ENCODE measurements around the gene S100A5. TPM values are rescaled to one million over a fixed set of nuclear protein-coding genes. Genes with fewer than 3 reads are reported as not detected.
A peak's percentile ranks its signal among the peaks of the same experiment; 100 is the strongest.
"Not testable (repeated sequence)": the region's sequence is repeated elsewhere in the genome, so short reads cannot be mapped to it uniquely, and the experiment has no call there.

The S100A5 gene, protein sequence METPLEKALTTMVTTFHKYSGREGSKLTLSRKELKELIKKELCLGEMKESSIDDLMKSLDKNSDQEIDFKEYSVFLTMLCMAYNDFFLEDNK
- total RNA-seq, result not detected

DNA sequence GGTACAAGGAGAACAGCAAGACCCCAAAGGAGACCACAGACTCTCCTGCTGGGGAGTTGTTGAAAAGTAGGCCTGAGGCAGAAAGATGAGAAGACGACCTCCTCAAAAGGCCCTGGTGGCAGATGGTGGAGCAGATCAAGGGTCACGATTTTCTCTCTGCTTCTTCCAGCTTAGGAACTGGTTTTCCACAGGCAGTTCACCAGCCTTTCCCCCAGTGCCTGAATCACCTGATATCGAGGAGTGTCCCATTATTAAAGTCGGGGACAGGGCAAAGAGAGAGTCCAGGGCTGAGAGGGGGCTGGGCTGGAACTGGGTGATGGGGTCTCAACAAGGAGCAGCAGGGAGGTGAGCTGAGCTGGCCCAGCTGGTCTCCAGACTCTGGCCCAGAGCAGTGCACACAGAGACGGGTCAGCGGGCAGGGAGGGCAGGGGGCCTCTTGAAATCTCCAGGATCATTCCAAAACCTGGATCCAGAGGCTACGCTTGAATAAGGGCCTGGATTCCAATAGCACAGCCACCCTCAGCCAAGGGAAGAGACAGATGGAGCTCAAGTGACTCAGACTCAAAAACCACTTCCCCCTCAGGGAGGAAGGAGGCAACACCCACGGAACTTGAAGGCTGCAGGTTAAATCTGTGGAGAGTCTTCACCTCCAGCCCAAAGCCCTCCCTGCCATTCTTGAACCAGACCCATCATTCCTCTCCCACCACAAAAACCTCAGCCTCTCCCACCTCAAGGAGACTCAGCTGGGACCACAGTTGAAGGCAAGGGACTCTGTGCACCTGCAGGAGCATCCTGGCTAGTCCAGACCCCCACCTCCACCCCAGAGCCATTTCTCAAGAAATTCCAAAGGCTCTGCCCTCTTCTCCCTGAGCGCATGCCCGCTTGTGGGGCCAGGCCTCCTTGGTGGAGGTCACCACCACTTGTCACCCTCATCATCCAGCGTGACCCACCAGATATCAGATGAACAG is at the start of gene S100A5:
Gene S100A5 (minus strand): TSS at position 541 of the 968 bp plus-strand sequence. CDS start 743 bp downstream, outside the sequence.
- peaks cover 40% of the 10 kb centered on the region for H3K4me1 ChIP-seq
- no peaks in the 10 kb centered on the region for H3K27me3 ChIP-seq
- intact Hi-C loops (cut with DNase I), result no loop called here
- no peaks in the 10 kb centered on the region for H3K9me3 ChIP-seq
- TF ChIP-seq, protein P1, sequence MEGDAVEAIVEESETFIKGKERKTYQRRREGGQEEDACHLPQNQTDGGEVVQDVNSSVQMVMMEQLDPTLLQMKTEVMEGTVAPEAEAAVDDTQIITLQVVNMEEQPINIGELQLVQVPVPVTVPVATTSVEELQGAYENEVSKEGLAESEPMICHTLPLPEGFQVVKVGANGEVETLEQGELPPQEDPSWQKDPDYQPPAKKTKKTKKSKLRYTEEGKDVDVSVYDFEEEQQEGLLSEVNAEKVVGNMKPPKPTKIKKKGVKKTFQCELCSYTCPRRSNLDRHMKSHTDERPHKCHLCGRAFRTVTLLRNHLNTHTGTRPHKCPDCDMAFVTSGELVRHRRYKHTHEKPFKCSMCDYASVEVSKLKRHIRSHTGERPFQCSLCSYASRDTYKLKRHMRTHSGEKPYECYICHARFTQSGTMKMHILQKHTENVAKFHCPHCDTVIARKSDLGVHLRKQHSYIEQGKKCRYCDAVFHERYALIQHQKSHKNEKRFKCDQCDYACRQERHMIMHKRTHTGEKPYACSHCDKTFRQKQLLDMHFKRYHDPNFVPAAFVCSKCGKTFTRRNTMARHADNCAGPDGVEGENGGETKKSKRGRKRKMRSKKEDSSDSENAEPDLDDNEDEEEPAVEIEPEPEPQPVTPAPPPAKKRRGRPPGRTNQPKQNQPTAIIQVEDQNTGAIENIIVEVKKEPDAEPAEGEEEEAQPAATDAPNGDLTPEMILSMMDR (IDR thresholded peaks at IDR 0.05), result no peak
- H3K9ac ChIP-seq (ENCODE audit: low read depth in 2 of 2, low read length in 2 of 2), result peak within 1 kb of the TSS in 1 of 2 donors; percentile 10
- peak within 1 kb of the TSS; percentile 30 for H3K27ac ChIP-seq
- no peak for DNase-seq
- no peaks in the 10 kb centered on the region for H3K36me3 ChIP-seq
- H3K4me3 ChIP-seq, result no peak within 1 kb of the TSS

DNA sequence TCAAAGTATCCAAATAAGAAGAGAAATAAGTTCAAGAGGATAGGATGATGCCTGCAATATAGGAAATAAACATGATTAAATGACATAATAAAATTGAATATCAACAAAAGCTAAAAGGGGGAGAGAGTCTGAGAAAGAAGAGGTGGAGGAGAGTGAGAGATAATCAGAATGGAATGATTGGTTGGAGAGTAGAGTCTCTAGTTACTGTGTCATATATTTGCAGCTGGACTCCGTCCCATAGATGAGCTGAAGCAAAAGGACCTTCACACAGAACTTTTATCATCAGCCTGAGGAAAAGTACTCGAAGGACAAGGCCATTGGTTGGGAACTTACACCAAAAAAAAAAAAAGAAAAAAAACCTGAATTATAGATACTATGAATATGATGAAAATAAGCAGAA is 47.7 kb upstream of the S100A5 start:
- TF ChIP-seq, protein P1 (IDR thresholded peaks at IDR 0.05), result no peak
- intact Hi-C loops (cut with DNase I), result no loop called here

DNA sequence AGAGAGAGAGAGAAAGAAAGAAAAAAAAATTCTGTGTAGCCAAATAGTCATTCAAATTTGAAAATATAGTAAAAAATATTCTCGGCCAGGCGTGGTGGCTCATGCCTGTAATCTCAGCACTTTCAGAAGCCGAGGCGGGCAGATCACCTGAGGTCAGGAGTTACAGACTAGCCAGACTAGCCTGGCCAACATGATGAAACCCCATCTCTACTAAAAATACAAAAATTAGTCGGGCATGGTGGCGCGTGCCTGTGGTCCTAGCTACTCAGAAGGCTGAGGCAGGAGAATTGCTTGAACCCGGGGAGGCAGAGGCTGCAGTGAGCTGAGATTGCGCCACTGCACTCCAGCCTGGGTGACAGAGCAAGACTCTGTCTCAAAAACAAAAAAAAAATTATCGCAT is 47.3 kb upstream of the S100A5 start:
- H3K4me3 ChIP-seq; DNase-seq; intact Hi-C loops (cut with DNase I); H3K4me1 ChIP-seq; H3K9me3 ChIP-seq; H3K9ac ChIP-seq (ENCODE audit: low read depth in 2 of 2, low read length in 2 of 2); H3K27ac ChIP-seq; H3K36me3 ChIP-seq; H3K27me3 ChIP-seq: not testable (repeated sequence)

More for the DNA sequence above, 47.7 kb upstream of the S100A5 start:
- H3K27me3 ChIP-seq, result no peaks in the 10 kb centered on the region
- no peak for DNase-seq
- no peak overlapping the region for H3K4me3 ChIP-seq
- H3K9ac ChIP-seq (ENCODE audit: low read depth in 2 of 2, low read length in 2 of 2), result no peak overlapping the region
- no peaks in the 10 kb centered on the region for H3K36me3 ChIP-seq
- H3K4me1 ChIP-seq, result no peaks in the 10 kb centered on the region
- no peaks in the 10 kb centered on the region for H3K9me3 ChIP-seq
- no peak overlapping the region for H3K27ac ChIP-seq

DNA sequence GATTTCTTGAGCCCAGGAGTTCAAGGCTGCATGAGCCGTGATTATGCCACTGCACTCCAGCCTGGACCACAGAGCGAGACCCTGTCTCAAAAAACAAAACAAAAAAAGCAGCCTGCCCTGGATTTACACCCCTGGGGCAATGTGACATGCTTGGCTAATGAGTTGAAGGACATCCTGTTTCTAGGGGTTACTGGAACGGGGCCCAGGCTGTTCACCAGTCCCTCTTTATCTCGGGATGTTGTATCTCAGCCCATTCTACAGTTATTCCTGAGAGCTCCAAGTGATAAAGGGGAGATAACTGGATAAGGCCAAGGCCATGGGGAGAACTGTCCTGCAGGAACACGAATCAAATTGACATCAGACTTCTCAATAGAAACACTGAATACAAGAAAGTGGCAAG is 46.6 kb upstream of the S100A5 start:
- H3K36me3 ChIP-seq, result no peaks in the 10 kb centered on the region
- H3K27ac ChIP-seq, result no peak overlapping the region
- H3K4me1 ChIP-seq, result no peaks in the 10 kb centered on the region
- no peak overlapping the region for H3K4me3 ChIP-seq
- TF ChIP-seq, protein P1 (IDR thresholded peaks at IDR 0.05), result no peak
- no peak for DNase-seq
- intact Hi-C loops (cut with DNase I), result no loop called here
- no peaks in the 10 kb centered on the region for H3K9me3 ChIP-seq
- no peaks in the 10 kb centered on the region for H3K27me3 ChIP-seq
- no peak overlapping the region for H3K9ac ChIP-seq (ENCODE audit: low read depth in 2 of 2, low read length in 2 of 2)

DNA sequence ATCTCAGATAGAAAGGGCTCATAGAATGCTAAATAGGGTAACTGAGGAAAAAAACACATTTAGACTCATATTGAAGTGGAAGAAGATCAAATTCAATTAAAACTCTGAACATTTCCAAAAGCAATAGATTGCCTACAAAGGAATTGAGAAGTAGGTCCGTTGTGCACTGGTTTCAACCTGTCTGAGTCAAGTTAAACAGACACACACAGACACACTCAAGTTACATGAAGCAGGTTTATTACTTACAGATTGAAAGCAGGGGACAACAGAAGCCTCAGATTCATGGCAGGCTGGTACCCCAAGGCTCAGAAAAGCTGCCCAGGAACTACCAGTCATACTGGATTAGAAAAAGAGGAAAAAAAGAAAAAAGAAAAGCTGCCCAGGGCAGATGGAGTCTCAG is 45.6 kb upstream of the S100A5 start:
- no peak for DNase-seq
- H3K36me3 ChIP-seq, result no peaks in the 10 kb centered on the region
- H3K4me3 ChIP-seq, result no peak overlapping the region
- TF ChIP-seq, protein P1 (IDR thresholded peaks at IDR 0.05), result no peak
- intact Hi-C loops (cut with DNase I), result no loop called here
- H3K27ac ChIP-seq, result no peak overlapping the region
- H3K9ac ChIP-seq (ENCODE audit: low read depth in 2 of 2, low read length in 2 of 2), result no peak overlapping the region
- no peaks in the 10 kb centered on the region for H3K27me3 ChIP-seq
- no peaks in the 10 kb centered on the region for H3K9me3 ChIP-seq
- H3K4me1 ChIP-seq, result no peaks in the 10 kb centered on the region

DNA sequence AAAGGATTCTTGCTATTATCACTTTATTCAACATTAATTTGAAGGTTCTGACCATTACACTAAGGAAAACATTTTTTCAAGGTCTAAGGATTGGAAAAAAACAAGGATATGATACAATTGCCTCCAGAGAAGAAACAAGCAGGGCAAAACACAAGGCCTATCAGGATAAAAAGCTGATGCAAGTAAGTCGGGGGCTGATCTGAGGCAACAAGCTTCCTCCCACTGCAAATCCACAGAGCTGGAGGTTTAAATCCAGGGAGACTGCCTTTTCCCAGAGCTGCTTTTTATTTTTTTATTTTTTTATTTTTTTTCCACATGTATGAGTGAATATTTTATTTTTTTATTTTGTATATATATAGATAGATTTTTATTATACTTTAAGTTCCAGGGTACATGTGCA is 44.3 kb upstream of the S100A5 start:
- Histone ChIP-seq H3K9me3 (no peaks in the 10 kb centered on the region), H3K27ac (no peak overlapping the region), H3K4me1 (no peaks in the 10 kb centered on the region), H3K9ac (ENCODE audit: low read depth in 2 of 2, low read length in 2 of 2) (no peak overlapping the region), H3K36me3 (no peaks in the 10 kb centered on the region), H3K27me3 (no peaks in the 10 kb centered on the region), H3K4me3 (no peak overlapping the region)
- TF ChIP-seq, protein P1 (IDR thresholded peaks at IDR 0.05), result no peak
- DNase-seq, result no peak
- intact Hi-C loops (cut with DNase I), result no loop called here
